Activated CD8-positive, alpha-beta memory T cell treated with anti-CD3 and anti-CD28 coated beads, Interleukin-2, amount 10 ng/mL, durations not matched to agents 7 days and 5 days (primary cell): ENCODE measurements around the gene KDELR3. TPM values are rescaled to one million over a fixed set of nuclear protein-coding genes. Genes with fewer than 3 reads are reported as not detected.

Experiments
- ATAC-seq: fragments of 150-1000 bp; cut with Tn5 transposase; one replicate; pipeline ENCODE4 v1.10.0; 2021; ENCODE audit warnings: moderate library complexity
- CTCF ChIA-PET: fragments of 350-600 bp; sonication (Branson Sonifier 250); formaldehyde crosslinking; loops from one replicate; lab custom pipeline; 2021; ENCODE audit warnings: antibody characterized with exemption; lab: Charles Lee
- DNase-seq: peaks from one replicate; pipeline ENCODE4 v3.0.0-alpha.2; 2020
- H3K27ac Mint-ChIP-seq: one replicate; pipeline ENCODE4 v1.8.0; 2021; ENCODE audit warnings: mild to moderate bottlenecking, mixed read lengths
- H3K27me3 Mint-ChIP-seq: one replicate; pipeline ENCODE4 v1.8.0; 2021; ENCODE audit warnings: mixed read lengths
- H3K36me3 Mint-ChIP-seq: one replicate; pipeline ENCODE4 v1.8.0; 2021; ENCODE audit warnings: mild to moderate bottlenecking, mixed read lengths
- H3K4me1 Mint-ChIP-seq: one replicate; pipeline ENCODE4 v1.8.0; 2021; ENCODE audit warnings: mixed read lengths
- H3K4me3 Mint-ChIP-seq: one replicate; pipeline ENCODE4 v1.8.0; 2021; ENCODE audit warnings: mild to moderate bottlenecking, moderate library complexity, mixed read lengths
- H3K9me3 Mint-ChIP-seq: one replicate; pipeline ENCODE4 v1.8.0; 2022; ENCODE audit warnings: low read depth, mixed read lengths
- total RNA-seq, 2 experiments: library from RNA; stranded (reverse); gene quantifications; one replicate each; pipeline ENCODE4 v1.2.3, GENCODE V29; 2021

The KDELR3 gene
- total RNA-seq, 2 experiments from 2014 or later = 0.23 to 1.2 TPM

DNA sequence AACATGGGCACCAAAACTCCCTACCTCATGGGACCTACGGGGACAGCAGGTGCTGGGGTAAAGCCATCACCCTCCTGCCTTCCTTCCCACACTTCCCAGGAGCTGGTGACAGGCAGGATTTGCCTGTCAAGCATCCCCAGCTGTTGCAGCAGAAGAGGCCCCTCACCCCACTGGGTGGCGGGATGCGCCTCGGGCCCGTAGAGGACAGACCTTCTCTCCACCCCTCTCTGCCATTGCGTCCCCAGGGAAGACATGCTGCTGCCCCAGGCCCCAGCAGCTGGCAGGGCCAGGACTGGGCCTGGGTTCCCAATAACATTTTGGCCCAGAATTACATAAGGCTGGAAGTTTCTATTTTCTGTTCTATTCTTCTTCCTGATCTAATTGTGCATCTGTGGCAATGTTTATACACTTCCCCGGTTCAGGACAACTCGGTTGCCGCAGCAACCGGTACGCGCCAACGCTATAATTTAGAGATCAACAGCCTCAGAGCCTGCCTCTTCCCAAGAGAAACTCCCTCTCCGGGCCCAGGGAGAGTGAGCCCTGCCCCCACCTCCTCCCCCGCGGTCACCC, 38.3 kb upstream of the KDELR3 start:
- peaks cover 5% of the 10 kb centered on the region for H3K27me3 Mint-ChIP-seq
- no peak overlapping the region for H3K4me3 Mint-ChIP-seq
- H3K4me1 Mint-ChIP-seq = no peaks in the 10 kb centered on the region
- DNase-seq (no peak), ATAC-seq (no peak)
- no peak overlapping the region for H3K27ac Mint-ChIP-seq
- H3K36me3 Mint-ChIP-seq = no peaks in the 10 kb centered on the region
- CTCF ChIA-PET = no interaction called here
- H3K9me3 Mint-ChIP-seq = no peaks in the 10 kb centered on the region

DNA sequence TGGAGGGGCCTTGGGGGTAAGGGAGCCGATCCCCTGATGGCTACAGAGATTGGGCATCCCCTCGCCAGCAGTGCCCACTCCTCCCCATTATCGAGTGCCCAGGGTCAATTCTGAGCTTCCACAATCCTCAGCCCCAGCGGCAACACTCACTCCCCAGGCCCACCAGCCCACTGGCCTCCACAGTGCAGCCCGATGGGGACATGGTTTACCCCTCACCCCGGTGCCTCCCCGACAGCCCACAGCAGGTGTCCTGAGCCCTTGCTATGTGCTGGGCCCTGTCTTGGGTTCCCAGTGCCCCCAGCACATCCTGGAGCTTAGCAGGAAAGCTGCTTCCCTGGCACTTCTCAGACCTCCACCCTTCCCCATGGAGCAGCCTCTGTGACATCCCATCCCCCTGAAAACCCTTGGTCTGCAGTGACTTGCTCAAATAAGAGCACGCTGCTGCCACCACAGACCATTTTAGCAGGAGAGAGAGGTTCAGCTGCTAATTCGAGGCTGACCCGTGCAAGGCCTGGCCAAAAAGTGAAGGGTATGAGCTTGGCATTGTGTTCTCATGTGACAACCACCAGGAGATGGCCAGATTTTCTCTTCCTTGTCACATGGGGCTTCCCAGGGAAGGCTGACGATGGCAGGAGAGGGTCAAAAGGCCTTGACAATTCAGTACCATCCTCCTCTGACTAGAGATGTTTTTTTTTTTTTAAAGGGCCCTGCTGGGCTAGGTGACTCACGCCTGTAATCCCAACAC, 36.5 kb upstream of the KDELR3 start:
- no peaks in the 10 kb centered on the region for H3K36me3 Mint-ChIP-seq
- no peak for ATAC-seq
- CTCF ChIA-PET = no interaction called here
- no peak overlapping the region for H3K27ac Mint-ChIP-seq
- H3K27me3 Mint-ChIP-seq = peaks cover 5% of the 10 kb centered on the region
- no peaks in the 10 kb centered on the region for H3K9me3 Mint-ChIP-seq
- no peak for DNase-seq
- no peaks in the 10 kb centered on the region for H3K4me1 Mint-ChIP-seq
- no peak overlapping the region for H3K4me3 Mint-ChIP-seq

DNA sequence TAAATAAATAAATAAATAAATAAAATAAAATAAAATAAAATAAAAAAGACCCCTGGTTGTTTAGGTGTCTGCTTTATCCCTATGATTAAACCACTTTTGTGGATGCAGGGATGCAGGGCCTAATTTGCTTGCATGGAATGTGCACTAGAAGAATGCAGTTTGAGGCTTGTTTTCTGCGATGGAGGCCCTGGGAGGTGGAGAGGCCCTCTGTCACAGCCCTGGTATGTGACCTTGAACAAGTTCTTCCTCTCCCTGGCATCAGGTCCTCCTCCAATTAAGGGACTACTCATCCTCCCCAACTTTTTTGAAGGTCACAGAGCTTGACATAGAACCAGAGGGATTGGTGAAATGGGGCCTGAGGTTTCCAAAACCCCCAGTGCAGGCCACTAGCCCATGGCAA, 35.6 kb upstream of the KDELR3 start:
- H3K36me3 Mint-ChIP-seq = no peaks in the 10 kb centered on the region
- H3K27me3 Mint-ChIP-seq = peaks cover 5% of the 10 kb centered on the region
- no peaks in the 10 kb centered on the region for H3K4me1 Mint-ChIP-seq
- CTCF ChIA-PET = no interaction called here
- no peak for DNase-seq
- H3K4me3 Mint-ChIP-seq = no peak overlapping the region
- H3K9me3 Mint-ChIP-seq = no peaks in the 10 kb centered on the region
- ATAC-seq = no peak
- no peak overlapping the region for H3K27ac Mint-ChIP-seq

DNA sequence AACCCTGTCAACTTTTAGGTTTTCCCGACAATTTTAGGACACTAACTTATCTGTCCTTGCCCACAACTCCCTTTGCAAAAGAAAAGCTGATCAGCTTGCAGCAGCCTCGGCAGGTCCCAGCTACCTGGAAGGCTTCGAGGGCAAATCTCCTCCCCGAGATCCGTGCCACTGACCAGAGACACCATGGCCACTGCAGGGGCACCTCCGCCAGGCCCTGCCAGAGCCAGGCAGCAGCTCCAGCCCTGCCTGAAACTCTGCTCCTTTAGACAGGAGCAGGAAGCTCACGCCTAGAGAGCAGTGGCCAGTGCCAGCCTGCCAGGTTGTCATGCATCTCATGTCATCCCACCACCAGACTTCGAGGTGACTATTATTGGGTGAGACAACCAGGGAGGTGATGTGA, 34.0 kb upstream of the KDELR3 start:
- Mint-ChIP-seq H3K27me3 (peaks cover 5% of the 10 kb centered on the region), H3K4me3 (no peak overlapping the region), H3K4me1 (no peaks in the 10 kb centered on the region), H3K36me3 (no peaks in the 10 kb centered on the region), H3K27ac (no peak overlapping the region), H3K9me3 (no peaks in the 10 kb centered on the region)
- DNase-seq (no peak), ATAC-seq (no peak)
- CTCF ChIA-PET = interaction anchor here (1.1 to 1.2 kb wide), 2 partner anchors 11 to 382 kb away, joined by 3 read pairs; no protein-coding TSS in a partner anchor

DNA sequence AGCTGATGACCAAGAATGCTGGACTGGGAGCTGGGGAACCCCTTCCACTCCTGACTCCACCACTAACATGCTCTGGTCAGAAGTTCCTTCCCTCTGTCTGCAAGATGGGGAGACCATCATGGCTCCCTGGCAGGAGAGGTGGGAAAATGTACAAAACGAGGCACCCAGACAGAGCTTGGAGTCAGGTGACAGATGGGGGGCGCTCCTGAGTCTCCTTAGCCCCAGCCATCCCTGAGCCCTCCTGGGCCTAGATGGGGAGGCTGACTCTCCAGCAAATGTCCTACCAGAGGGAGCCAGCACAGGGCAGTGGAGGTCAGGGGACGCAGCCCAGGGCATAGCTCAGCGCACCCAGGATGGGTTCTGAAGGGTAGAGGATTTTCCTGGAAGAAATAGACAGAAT, 32.9 kb upstream of the KDELR3 start:
- no peak for ATAC-seq
- peaks cover 5% of the 10 kb centered on the region for H3K27me3 Mint-ChIP-seq
- no peak overlapping the region for H3K4me3 Mint-ChIP-seq
- H3K9me3 Mint-ChIP-seq = no peaks in the 10 kb centered on the region
- H3K36me3 Mint-ChIP-seq = no peaks in the 10 kb centered on the region
- CTCF ChIA-PET = interaction anchor here (1.2 kb wide), 1 partner anchor 383 kb away, joined by 3 read pairs; no protein-coding TSS in a partner anchor
- no peaks in the 10 kb centered on the region for H3K4me1 Mint-ChIP-seq
- DNase-seq = no peak
- H3K27ac Mint-ChIP-seq = no peak overlapping the region

DNA sequence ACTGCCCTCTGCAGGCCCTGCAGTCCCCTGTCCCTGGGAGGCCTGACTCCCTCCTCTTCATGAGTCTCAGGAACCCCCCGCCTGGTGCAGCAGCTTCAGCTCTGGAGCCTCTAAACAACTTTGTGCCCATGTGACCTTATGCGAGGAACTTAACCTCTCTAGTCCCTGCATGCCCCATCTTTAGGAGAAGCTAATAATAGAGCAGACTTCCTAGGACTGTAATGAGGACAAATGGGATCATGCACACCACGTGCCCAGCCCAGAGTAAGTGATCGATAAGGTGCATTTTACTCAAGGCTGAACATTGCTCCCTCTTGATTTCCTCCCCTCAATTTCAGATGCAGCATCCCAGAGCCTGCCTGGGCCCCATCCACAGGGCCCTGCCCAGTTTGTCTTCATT, 31.9 kb upstream of the KDELR3 start:
- Mint-ChIP-seq H3K4me3 (no peak overlapping the region), H3K9me3 (no peaks in the 10 kb centered on the region), H3K36me3 (no peaks in the 10 kb centered on the region), H3K4me1 (no peaks in the 10 kb centered on the region), H3K27ac (no peak overlapping the region), H3K27me3 (peaks cover 5% of the 10 kb centered on the region)
- ATAC-seq (no peak), DNase-seq (no peak)
- CTCF ChIA-PET = no interaction called here

DNA sequence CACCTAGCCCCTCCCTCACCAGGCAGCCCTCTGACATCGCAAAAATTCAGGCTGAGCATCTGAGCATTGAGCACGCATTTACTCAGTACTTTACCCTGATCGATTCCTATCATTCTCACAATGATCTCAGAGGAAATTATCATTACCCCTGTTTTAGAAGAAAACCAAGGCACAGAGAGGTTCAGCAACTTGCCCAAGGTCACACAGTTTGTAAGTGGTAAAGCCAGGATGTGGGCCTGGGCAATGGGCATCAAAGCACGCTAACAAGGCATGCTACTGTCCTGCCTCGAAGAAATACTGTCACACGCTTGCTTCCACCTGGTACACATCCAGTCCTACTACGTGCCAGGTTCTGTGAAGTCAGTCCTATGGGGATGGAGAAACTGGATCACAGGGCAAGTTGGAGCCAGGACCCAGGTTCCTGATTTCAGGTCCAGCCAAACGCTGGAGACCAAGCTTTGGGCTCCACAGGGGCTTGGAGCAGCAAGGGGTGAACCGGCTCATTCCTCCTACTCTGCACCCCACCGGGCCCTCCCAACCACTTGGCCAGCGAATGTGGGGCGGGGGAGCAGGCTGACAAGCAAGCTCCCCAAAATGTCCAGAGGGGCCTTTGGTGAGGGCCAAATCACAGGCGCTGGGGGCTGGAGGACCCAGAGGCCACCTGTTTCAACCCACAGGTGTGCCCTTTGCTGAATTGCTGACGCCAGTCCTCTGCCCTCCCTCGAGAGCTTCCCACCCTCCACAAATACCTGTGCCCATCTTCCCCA, 31.1 kb upstream of the KDELR3 start:
- no peaks in the 10 kb centered on the region for H3K36me3 Mint-ChIP-seq
- H3K4me1 Mint-ChIP-seq = no peaks in the 10 kb centered on the region
- H3K9me3 Mint-ChIP-seq = no peaks in the 10 kb centered on the region
- CTCF ChIA-PET = no interaction called here
- no peak overlapping the region for H3K4me3 Mint-ChIP-seq
- DNase-seq = no peak
- ATAC-seq = no peak
- peaks cover 9% of the 10 kb centered on the region for H3K27me3 Mint-ChIP-seq
- H3K27ac Mint-ChIP-seq = no peak overlapping the region

DNA sequence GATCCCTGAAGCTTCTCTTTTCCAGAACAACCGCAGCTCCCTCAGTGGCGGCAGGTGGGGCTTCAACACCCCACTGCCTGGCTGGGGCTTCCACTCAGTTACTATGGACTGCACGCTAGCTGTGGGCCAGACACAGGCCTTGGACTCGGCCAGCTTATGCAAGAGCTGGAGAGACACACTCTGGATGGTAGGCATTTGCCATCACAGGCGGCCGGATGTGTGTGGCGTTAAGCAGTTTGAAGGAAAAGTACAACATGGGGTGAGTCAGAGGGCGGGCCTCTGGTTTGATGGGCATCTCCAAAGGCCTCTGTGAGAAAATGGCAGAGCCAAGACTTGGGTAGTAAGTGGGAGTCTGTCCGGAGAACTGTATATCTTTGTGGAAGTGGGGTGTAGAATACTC, 30.5 kb upstream of the KDELR3 start:
- CTCF ChIA-PET = interaction anchor here (0.7 kb wide), 2 partner anchors 144 to 352 kb away, joined by 4 read pairs; no protein-coding TSS in a partner anchor
- Mint-ChIP-seq H3K9me3 (no peaks in the 10 kb centered on the region), H3K27ac (no peak overlapping the region)

DNA sequence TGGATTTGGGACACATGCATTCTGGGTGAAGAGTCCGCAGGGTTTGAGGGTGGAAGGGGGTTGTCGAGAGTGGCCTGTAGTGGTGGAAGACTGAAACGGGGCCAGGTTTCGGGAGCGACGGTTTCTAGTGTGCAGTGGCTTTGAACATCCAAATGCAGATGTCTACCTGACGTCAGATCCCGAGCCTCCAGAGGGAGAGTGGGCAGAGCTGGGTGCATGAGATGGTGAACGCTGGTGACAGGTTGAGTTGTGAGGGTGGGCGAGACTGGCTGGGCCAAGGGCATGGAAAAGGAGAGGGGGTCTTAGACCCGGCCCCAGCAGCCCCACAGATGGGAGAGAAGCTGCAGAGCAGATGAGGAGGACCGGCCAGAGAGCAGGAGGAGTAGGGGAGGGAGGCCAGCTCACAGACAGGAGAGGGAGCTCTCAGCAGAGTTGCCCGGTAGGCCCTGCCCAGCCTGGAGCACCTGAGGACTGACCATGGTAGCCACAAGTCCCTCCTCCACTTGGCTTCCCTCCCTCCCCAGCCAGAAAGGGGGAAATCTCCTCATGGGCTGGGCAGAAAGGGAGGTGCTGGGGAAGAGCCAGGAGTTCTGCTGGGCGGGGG, 27.0 kb upstream of the KDELR3 start:
- Mint-ChIP-seq H3K4me1 (no peaks in the 10 kb centered on the region), H3K27ac (no peak overlapping the region), H3K36me3 (no peaks in the 10 kb centered on the region), H3K27me3 (peaks cover 23% of the 10 kb centered on the region), H3K9me3 (no peaks in the 10 kb centered on the region), H3K4me3 (no peak overlapping the region)
- ATAC-seq (no peak), DNase-seq (no peak)
- CTCF ChIA-PET = no interaction called here

More for the DNA sequence above, 30.5 kb upstream of the KDELR3 start:
- ATAC-seq (no peak), DNase-seq (no peak)
- no peaks in the 10 kb centered on the region for H3K4me1 Mint-ChIP-seq
- no peaks in the 10 kb centered on the region for H3K36me3 Mint-ChIP-seq
- peaks cover 12% of the 10 kb centered on the region for H3K27me3 Mint-ChIP-seq
- no peak overlapping the region for H3K4me3 Mint-ChIP-seq

DNA sequence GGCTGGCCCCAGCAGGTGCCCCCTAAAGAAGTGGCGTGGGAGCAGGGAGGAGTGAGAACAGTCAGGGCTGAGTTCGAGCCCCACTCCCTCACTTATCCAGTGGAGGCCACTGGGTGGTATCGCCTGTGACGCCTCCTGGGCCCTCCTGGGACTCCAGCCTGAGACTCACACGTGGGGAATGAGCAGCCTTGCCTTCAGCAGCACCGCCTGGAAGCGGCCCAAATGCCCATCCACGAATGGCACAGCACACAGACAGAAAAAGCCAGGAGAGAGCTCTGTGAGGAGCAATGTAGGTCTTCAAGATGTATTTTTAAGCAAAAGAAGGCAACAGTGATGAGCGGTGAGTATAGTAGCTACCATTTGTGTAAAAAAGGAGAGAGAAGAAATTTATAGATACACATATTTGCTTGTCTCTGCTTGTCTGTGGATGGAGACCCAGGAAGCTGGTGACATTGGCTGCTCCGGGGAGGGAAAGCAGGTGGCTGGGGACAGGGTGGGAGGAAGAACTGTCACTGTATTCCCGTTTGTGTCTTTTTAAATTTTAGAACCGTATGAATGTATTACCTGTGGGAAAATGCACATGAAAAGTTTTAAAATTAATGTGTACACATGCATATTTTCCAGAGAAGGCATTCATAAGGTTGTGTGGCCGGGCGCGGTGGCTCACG, 26.1 kb upstream of the KDELR3 start:
- no peaks in the 10 kb centered on the region for H3K9me3 Mint-ChIP-seq
- DNase-seq (no peak), ATAC-seq (no peak)
- CTCF ChIA-PET = no interaction called here
- H3K4me1 Mint-ChIP-seq = no peaks in the 10 kb centered on the region
- peaks cover 24% of the 10 kb centered on the region for H3K27me3 Mint-ChIP-seq
- H3K4me3 Mint-ChIP-seq = no peak overlapping the region
- H3K36me3 Mint-ChIP-seq = no peaks in the 10 kb centered on the region
- no peak overlapping the region for H3K27ac Mint-ChIP-seq

DNA sequence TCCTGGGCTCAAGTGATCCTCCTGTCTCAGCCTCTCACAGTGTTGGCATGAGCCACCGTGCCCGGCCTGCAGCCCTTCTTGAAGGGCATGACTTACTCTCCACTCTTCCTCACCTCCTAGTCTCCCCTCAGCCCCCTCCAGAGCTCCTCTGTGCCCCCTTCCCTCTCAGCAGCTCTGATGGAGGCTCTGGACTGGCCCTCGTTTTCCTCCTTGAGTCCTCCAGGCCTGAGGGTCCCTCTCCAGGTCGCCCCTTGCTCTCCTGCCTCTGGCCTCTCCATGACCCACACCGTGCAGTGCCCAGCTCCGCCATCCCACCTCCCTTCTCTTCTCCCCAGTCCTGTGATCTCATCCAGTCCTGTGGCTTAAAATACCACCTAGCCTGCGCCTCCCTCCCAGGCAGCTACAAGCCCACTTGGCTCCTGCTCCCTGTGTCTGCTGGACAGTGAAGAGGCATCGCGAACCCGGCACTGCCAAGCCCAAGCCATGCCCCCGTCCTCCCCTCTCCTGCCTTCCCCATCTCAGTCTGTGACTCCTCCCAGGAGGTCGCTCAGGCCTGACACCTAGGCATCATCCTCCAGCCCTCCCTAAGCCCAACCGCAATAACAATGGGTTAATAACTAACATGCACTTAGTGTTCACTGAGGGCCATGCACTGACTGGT, 24.8 kb upstream of the KDELR3 start:
- CTCF ChIA-PET = no interaction called here

DNA sequence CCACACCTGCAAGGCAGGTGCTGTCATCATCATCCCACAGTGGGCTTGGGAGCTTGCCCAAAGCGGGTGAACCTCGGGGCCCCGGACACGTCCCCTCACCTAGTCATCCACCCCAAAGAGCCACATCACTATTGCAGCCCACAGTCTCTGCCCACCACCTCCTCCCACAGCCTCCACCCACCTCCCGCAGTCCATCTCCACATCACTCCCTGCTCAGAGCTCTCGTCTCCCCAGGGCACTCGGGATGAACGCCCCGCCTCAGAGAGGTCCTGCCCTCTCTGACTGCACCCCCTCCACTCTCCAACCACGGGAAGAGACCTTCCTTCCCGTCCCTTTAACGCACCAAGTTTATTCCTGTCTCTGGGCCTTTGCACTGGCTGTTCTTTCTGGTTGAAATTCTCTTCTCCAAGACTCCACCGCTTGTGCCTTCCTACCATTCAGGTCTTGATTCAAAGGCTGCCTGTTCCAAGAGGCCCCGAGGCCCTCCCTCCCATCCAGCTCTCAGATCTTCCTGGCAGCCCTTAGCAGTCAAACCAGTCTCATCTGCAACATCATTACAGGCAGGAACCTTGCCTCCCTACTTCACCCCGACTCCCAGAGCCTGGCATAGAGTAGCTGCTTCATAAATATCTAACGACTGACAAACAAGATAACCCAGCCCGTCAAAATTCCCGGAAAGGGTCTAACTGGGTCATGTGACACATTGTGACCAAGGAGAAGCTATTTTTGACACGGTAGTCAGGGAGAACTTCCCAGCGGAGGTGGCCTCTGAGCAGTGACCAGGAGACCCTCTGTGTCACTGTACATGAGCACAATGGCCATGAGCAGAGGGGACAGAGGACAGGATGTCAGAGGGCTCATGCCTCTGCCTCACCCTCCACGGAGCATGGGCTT, 24.0 kb upstream of the KDELR3 start:
- H3K4me1 Mint-ChIP-seq = no peaks in the 10 kb centered on the region

More for the DNA sequence above, 24.8 kb upstream of the KDELR3 start:
- no peaks in the 10 kb centered on the region for H3K36me3 Mint-ChIP-seq
- no peaks in the 10 kb centered on the region for H3K9me3 Mint-ChIP-seq
- peaks cover 24% of the 10 kb centered on the region for H3K27me3 Mint-ChIP-seq
- no peak overlapping the region for H3K4me3 Mint-ChIP-seq
- H3K4me1 Mint-ChIP-seq = no peaks in the 10 kb centered on the region
- H3K27ac Mint-ChIP-seq = no peak overlapping the region
- ATAC-seq = no peak
- DNase-seq = no peak

More for the DNA sequence above, 24.0 kb upstream of the KDELR3 start:
- Mint-ChIP-seq H3K27me3 (peaks cover 24% of the 10 kb centered on the region), H3K36me3 (no peaks in the 10 kb centered on the region), H3K9me3 (no peaks in the 10 kb centered on the region), H3K4me3 (no peak overlapping the region), H3K27ac (no peak overlapping the region)
- DNase-seq = no peak
- CTCF ChIA-PET = no interaction called here
- ATAC-seq = no peak
